Calu3 (cell line): ENCODE measurements around the gene LILRA2. TPM values are rescaled to one million over a fixed set of nuclear protein-coding genes. Genes with fewer than 3 reads are reported as not detected.
"Not testable (repeated sequence)": the region's sequence is repeated elsewhere in the genome, so short reads cannot be mapped to it uniquely, and the experiment has no call there.

ENCODE experiments used
- BruUV-seq: library from RNA; stranded (reverse); fragments of 400-500 nt; replicated peaks from 2 replicates; lab custom pipeline; 2021; lab: Mats Ljungman, UMichigan
- CTCF ChIA-PET: fragments of 300-600 bp; sonication (Branson Sonifier 250); formaldehyde crosslinking; loops from one replicate; lab custom pipeline; 2022; ENCODE audit warnings: antibody characterized with exemption; lab: Charles Lee
- DNase-seq: peaks from one replicate; pipeline ENCODE4 v3.0.0; 2022
- H3K27ac Mint-ChIP-seq: one replicate; pipeline ENCODE4 v1.8.0; 2022; ENCODE audit warnings: mixed read lengths; ENCODE audit not compliant: unreplicated experiment
- H3K27me3 Mint-ChIP-seq: one replicate; pipeline ENCODE4 v1.8.0; 2022; ENCODE audit warnings: mixed read lengths; ENCODE audit not compliant: unreplicated experiment
- H3K36me3 Mint-ChIP-seq: one replicate; pipeline ENCODE4 v1.8.0; 2022; ENCODE audit warnings: mild to moderate bottlenecking, moderate library complexity, mixed read lengths; ENCODE audit not compliant: insufficient read depth, unreplicated experiment
- H3K4me1 Mint-ChIP-seq: one replicate; pipeline ENCODE4 v1.8.0; 2022; ENCODE audit warnings: mild to moderate bottlenecking, low read depth, mixed read lengths; ENCODE audit not compliant: unreplicated experiment
- H3K4me3 Mint-ChIP-seq: one replicate; pipeline ENCODE4 v1.8.0; 2022; ENCODE audit warnings: mild to moderate bottlenecking, low read depth, moderate library complexity, mixed read lengths; ENCODE audit not compliant: unreplicated experiment
- H3K9me3 Mint-ChIP-seq: one replicate; pipeline ENCODE4 v1.8.0; 2022; ENCODE audit warnings: low read depth, mixed read lengths; ENCODE audit not compliant: unreplicated experiment
- intact Hi-C: fragments of 100-400 bp; cut with micrococcal nuclease; formaldehyde crosslinking; loops from one replicate; pipeline ENCODE4 v1.10.0; 2022; ENCODE audit not compliant: unreplicated experiment
- total RNA-seq: library from RNA; stranded (reverse); gene quantifications from 2 replicates; pipeline ENCODE4 v1.2.3, GENCODE V29; 2022
- TF ChIP-seq, protein P1 (sequence below): fragments of 200-600 bp; IDR thresholded peaks from one replicate; pipeline ENCODE4 v1.8.0; 2022; ENCODE audit warnings: antibody characterized with exemption; ENCODE audit not compliant: unreplicated experiment

The LILRA2 gene
- total RNA-seq, 1 experiment from 2014 or later = not detected

- H3K4me3 Mint-ChIP-seq = no peak overlapping the region
- BruUV-seq = no TSS peak
- DNase-seq = no peak
- no peaks in the 10 kb centered on the region for H3K4me1 Mint-ChIP-seq
- H3K36me3 Mint-ChIP-seq = no peaks in the 10 kb centered on the region
- intact Hi-C loops = loop anchor here (10.0 kb wide), 1 partner anchor 77 kb away; no protein-coding TSS in a partner anchor
- peaks cover 14% of the 10 kb centered on the region for H3K27me3 Mint-ChIP-seq
- H3K27ac Mint-ChIP-seq = no peak overlapping the region
- CTCF ChIA-PET = no interaction called here
- H3K9me3 Mint-ChIP-seq = no peaks in the 10 kb centered on the region
- TF ChIP-seq, protein P1, sequence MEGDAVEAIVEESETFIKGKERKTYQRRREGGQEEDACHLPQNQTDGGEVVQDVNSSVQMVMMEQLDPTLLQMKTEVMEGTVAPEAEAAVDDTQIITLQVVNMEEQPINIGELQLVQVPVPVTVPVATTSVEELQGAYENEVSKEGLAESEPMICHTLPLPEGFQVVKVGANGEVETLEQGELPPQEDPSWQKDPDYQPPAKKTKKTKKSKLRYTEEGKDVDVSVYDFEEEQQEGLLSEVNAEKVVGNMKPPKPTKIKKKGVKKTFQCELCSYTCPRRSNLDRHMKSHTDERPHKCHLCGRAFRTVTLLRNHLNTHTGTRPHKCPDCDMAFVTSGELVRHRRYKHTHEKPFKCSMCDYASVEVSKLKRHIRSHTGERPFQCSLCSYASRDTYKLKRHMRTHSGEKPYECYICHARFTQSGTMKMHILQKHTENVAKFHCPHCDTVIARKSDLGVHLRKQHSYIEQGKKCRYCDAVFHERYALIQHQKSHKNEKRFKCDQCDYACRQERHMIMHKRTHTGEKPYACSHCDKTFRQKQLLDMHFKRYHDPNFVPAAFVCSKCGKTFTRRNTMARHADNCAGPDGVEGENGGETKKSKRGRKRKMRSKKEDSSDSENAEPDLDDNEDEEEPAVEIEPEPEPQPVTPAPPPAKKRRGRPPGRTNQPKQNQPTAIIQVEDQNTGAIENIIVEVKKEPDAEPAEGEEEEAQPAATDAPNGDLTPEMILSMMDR = no peak
These were observed 11.8 kb upstream of the LILRA2 start for GRCh38 chr19:54561840-54562239.

GRCh38 chr19:54563206-54563605, 10.4 kb upstream of the LILRA2 start:
- not testable (repeated sequence) for BruUV-seq, H3K9me3 Mint-ChIP-seq
- intact Hi-C loops = loop anchor here (10.0 kb wide), 1 partner anchor 78 kb away; no protein-coding TSS in a partner anchor

DNA sequence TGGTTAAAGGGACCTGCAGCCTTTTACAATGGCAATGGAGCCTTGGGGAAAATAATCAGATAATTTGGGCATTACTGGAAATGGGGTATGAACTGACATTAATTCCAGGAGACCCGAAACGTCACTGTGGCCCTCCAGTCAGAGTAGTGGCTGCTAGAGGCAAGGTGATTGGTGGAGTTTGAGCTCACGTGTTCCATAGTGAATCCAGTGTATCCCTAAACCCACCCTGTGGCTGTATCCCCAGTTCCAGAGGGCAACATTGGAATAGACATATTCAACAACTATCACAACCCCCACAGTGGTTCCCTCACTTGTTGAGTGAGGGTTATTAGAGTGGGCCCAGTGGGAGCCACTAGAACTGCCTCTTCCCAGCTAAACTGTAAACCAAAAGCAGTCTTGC, 3.3 kb upstream of the LILRA2 start:
- TF ChIP-seq, protein P1 = no peak
- peaks cover 80% of the 10 kb centered on the region for H3K27me3 Mint-ChIP-seq
- DNase-seq = no peak
- no peak overlapping the region for H3K4me3 Mint-ChIP-seq
- no TSS peak for BruUV-seq
- H3K4me1 Mint-ChIP-seq = no peaks in the 10 kb centered on the region
- no peaks in the 10 kb centered on the region for H3K9me3 Mint-ChIP-seq
- CTCF ChIA-PET = no interaction called here
- no peak overlapping the region for H3K27ac Mint-ChIP-seq
- no peaks in the 10 kb centered on the region for H3K36me3 Mint-ChIP-seq
- intact Hi-C loops = no loop called here

More at GRCh38 chr19:54563206-54563605, 10.4 kb upstream of the LILRA2 start:
- H3K27me3 Mint-ChIP-seq = peaks cover 28% of the 10 kb centered on the region
- H3K27ac Mint-ChIP-seq, H3K36me3 Mint-ChIP-seq, H3K4me3 Mint-ChIP-seq, H3K4me1 Mint-ChIP-seq, DNase-seq, CTCF ChIA-PET: not testable (repeated sequence)

GRCh38 chr19:54571715-54572615, 1.6 kb upstream of the LILRA2 start:
- BruUV-seq, H3K4me3 Mint-ChIP-seq, H3K9me3 Mint-ChIP-seq, H3K36me3 Mint-ChIP-seq, DNase-seq, H3K27ac Mint-ChIP-seq, H3K4me1 Mint-ChIP-seq, CTCF ChIA-PET, intact Hi-C loops: not testable (repeated sequence)
- peaks cover 81% of the 10 kb centered on the region for H3K27me3 Mint-ChIP-seq

GRCh38 chr19:54572696-54573311, 786 bp upstream of the LILRA2 start:
- no peaks in the 10 kb centered on the region for H3K36me3 Mint-ChIP-seq
- CTCF ChIA-PET = interaction anchor here (0.6 kb wide), 1 partner anchor 102 kb away, joined by 3 read pairs; no protein-coding TSS in a partner anchor
- no TSS peak for BruUV-seq
- peaks cover 81% of the 10 kb centered on the region for H3K27me3 Mint-ChIP-seq
- H3K4me1 Mint-ChIP-seq = no peaks in the 10 kb centered on the region
- no peak overlapping the region for H3K27ac Mint-ChIP-seq
- TF ChIP-seq, protein P1 = no peak
- intact Hi-C loops = no loop called here
- no peak for DNase-seq
- H3K4me3 Mint-ChIP-seq = no peak overlapping the region
- H3K9me3 Mint-ChIP-seq = no peaks in the 10 kb centered on the region
